Right atrium auricular region (tissue), 2 donors: ENCODE measurements around the gene TSPAN16. TPM values are rescaled to one million over a fixed set of nuclear protein-coding genes. Genes with fewer than 3 reads are reported as not detected.

Source experiments
- DNase-seq: peaks from one replicate; pipeline ENCODE4 v3.0.0-alpha.2; 2019; ENCODE audit warnings: low spot score
- H3K27ac ChIP-seq, 2 donors: fragments of 200-600 bp; sonication (generic); 1 replicate in 1 of 2; 2 replicates in 1 of 2; pipeline ENCODE4 v1.5.1; 2016 to 2019
- H3K27me3 ChIP-seq, 2 donors: fragments of 200-600 bp; sonication (generic); one replicate each; pipeline versions ENCODE4 v1.5.1 to v1.6.0; 2017 to 2019
- H3K36me3 ChIP-seq: fragments of 200-600 bp; sonication (generic); one replicate; pipeline ENCODE4 v1.5.1; 2016
- H3K4me1 ChIP-seq, 2 donors: fragments of 200-600 bp; sonication (generic); one replicate each; pipeline versions ENCODE4 v1.5.1 to v1.6.0; 2017 to 2019
- H3K4me3 ChIP-seq, 2 donors: fragments of 200-600 bp; sonication (generic); 1 replicate in 1 of 2; 2 replicates in 1 of 2; pipeline ENCODE4 v1.5.1; 2017 to 2019; ENCODE audit warnings: mild to moderate bottlenecking in 1 of 2, moderate library complexity in 1 of 2
- H3K9me3 ChIP-seq, 2 donors: fragments of 200-600 bp; sonication (generic); one replicate each; pipeline ENCODE4 v1.5.1; 2019
- total RNA-seq, 2 donors: library from RNA; depleted of rRNA; stranded (reverse); fragments of >200 nt; gene quantifications; one replicate each; pipeline ENCODE4 v1.1.0, GENCODE V29; 2016
- TF ChIP-seq, protein P1 (sequence below), 2 donors: fragments of 200-600 bp; sonication (generic); IDR thresholded peaks; one replicate each; pipeline ENCODE4 v1.5.1; 2019; ENCODE audit warnings: antibody characterized with exemption in 2 of 2

TSPAN16 gene
- total RNA-seq, 2 donors from 2014 or later, result not detected

DNA sequence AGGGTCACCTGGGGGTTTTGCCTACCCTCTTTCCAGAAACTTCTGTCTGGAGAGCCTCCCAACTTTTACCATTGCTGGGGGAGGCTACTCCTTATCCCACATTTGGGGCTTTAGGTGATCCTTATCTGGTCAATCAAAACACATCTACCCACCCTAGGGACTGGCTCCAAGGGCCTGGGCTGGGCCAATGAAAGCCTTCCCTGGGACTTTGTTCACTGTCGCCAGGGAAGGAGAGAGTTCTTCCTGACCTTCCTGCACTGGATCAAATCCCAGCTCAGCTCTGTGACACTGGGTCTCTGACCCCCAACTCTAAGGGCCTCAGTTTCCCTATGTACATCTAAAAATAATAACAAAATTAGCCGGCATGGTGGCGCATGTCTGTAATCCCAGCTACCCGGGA is 44.7 kb upstream of the TSPAN16 start:
- Histone ChIP-seq H3K27ac (no peak overlapping the region), H3K27me3 (no peaks in the 10 kb centered on the region), H3K4me3 (no peak overlapping the region), H3K9me3 (no peaks in the 10 kb centered on the region), H3K36me3 (peaks cover 17% of the 10 kb centered on the region), H3K4me1 (peaks cover 0 to 48% of the 10 kb centered on the region in 2 donors)
- TF ChIP-seq, protein P1, sequence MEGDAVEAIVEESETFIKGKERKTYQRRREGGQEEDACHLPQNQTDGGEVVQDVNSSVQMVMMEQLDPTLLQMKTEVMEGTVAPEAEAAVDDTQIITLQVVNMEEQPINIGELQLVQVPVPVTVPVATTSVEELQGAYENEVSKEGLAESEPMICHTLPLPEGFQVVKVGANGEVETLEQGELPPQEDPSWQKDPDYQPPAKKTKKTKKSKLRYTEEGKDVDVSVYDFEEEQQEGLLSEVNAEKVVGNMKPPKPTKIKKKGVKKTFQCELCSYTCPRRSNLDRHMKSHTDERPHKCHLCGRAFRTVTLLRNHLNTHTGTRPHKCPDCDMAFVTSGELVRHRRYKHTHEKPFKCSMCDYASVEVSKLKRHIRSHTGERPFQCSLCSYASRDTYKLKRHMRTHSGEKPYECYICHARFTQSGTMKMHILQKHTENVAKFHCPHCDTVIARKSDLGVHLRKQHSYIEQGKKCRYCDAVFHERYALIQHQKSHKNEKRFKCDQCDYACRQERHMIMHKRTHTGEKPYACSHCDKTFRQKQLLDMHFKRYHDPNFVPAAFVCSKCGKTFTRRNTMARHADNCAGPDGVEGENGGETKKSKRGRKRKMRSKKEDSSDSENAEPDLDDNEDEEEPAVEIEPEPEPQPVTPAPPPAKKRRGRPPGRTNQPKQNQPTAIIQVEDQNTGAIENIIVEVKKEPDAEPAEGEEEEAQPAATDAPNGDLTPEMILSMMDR (IDR thresholded peaks at IDR 0.05), result no peak
- no peak for DNase-seq

GRCh38 chr19:11251650-11252314 is 44.2 kb upstream of the TSPAN16 start:
- DNase-seq, result no peak
- TF ChIP-seq, protein P1 (IDR thresholded peaks at IDR 0.05), result no peak
- peaks cover 17% of the 10 kb centered on the region for H3K36me3 ChIP-seq
- H3K9me3 ChIP-seq, result no peaks in the 10 kb centered on the region
- H3K27ac ChIP-seq, result peak overlapping the region; percentile 62 to 68
- H3K4me3 ChIP-seq, result no peak overlapping the region
- H3K27me3 ChIP-seq, result no peaks in the 10 kb centered on the region
- peaks cover 0 to 49% of the 10 kb centered on the region in 2 donors for H3K4me1 ChIP-seq

- H3K27me3 ChIP-seq, result no peaks in the 10 kb centered on the region
- peaks cover 0 to 39% of the 10 kb centered on the region in 2 donors for H3K4me1 ChIP-seq
- H3K36me3 ChIP-seq, result peaks cover 17% of the 10 kb centered on the region
- TF ChIP-seq, protein P1 (IDR thresholded peaks at IDR 0.05), result no peak
- no peaks in the 10 kb centered on the region for H3K9me3 ChIP-seq
- no peak for DNase-seq
- peak overlapping the region; percentile 62 to 68 for H3K27ac ChIP-seq
- no peak overlapping the region for H3K4me3 ChIP-seq
Observed at GRCh38 chr19:11252665-11253355, 43.1 kb upstream of the TSPAN16 start.

GRCh38 chr19:11254666-11255065 is 41.3 kb upstream of the TSPAN16 start:
- Histone ChIP-seq H3K36me3 (peaks cover 17% of the 10 kb centered on the region), H3K4me3 (no peak overlapping the region), H3K9me3 (no peaks in the 10 kb centered on the region), H3K4me1 (peaks cover 0 to 33% of the 10 kb centered on the region in 2 donors), H3K27me3 (no peaks in the 10 kb centered on the region), H3K27ac (peak overlapping the region in 1 of 2 donors; percentile 68)
- DNase-seq, result no peak
- TF ChIP-seq, protein P1 (IDR thresholded peaks at IDR 0.05), result peak in 1 of 2 donors; percentile 4

DNA sequence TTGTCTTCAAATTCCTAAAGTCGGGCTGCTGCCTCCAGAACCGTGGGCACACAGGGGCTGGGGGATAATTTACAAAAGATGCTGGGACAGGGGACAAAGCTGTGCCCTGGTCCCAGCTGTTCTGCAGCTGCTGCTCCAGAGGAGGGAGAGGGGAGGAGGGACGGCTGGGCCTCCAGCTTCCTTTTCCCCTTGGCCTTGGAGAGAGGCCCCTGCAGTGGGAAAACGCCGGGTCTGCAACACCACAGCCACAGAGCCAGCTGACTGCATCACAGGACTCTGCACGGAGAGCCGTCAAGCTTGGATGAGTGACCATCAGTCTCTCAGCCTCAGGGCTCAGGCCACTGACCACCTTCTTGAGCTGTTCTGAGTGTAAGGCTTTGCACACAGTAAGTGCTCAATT is 39.8 kb upstream of the TSPAN16 start:
- TF ChIP-seq, protein P1 (IDR thresholded peaks at IDR 0.05), result no peak
- no peak overlapping the region for H3K4me3 ChIP-seq
- no peaks in the 10 kb centered on the region for H3K9me3 ChIP-seq
- no peak for DNase-seq
- H3K27ac ChIP-seq, result peak overlapping the region; percentile 35 to 45
- peaks cover 6% of the 10 kb centered on the region for H3K36me3 ChIP-seq
- peaks cover 0 to 33% of the 10 kb centered on the region in 2 donors for H3K4me1 ChIP-seq
- no peaks in the 10 kb centered on the region for H3K27me3 ChIP-seq
